GM20431 (cell line): ENCODE measurements around the gene EIPR1.
"Not testable (repeated sequence)": the region's sequence is repeated elsewhere in the genome, so short reads cannot be mapped to it uniquely, and the experiment has no call there.

Source experiments
- in situ Hi-C: fragments of 300-500 bp; cut with MseI, MboI; formaldehyde crosslinking; loops from one replicate; pipeline ENCODE4 v1.15.0; 2020; ENCODE audit warnings: low sequenced_read_pairs; ENCODE audit not compliant: unreplicated experiment

The EIPR1 gene

DNA sequence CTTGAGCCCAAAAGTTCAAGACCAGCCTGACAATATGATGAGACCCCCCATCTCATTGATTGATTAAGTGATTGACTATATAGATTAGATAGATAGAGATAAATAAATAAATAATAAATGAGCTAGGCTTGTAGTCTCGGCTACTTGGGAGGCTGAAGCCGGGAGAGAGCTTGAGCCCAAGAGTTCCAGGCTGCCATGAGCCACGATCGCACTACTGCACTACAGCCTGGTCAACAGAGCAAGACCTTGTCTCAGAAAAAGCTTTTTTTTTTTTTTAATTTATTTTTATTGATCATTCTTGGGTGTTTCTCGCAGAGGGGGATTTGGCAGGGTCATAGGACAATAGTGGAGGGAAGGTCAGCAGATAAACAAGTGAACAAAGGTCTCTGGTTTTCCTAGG lies 12.4 kb downstream of the EIPR1 start:
- in situ Hi-C loops, result no loop called here

- in situ Hi-C loops, result no loop called here
Measured at GRCh38 chr2:3361518-3362389, 15.9 kb downstream of the EIPR1 start.

DNA sequence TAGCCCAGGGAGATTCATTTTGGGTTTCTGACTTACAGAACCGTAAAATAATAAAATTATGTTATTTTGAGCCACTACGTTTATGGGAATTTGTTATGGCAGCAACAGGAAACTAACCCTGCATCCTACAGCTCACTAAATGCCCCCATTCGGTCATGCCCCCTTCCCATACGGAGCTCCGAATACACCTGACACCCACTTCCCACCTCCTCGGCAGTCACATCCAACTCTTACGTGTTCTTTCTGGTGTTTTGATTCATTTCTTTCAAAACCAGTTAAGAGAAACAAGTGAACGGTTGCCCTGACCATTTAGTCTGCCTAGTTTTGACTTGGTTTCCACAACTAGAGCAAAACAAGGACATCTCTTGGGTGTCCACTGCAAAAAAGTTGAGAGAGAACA lies 19.7 kb downstream of the EIPR1 start:
- in situ Hi-C loops, result no loop called here

GRCh38 chr2:3357446-3357845 lies 20.2 kb downstream of the EIPR1 start:
- in situ Hi-C loops, result not testable (repeated sequence)

GRCh38 chr2:3356799-3357198 lies 20.8 kb downstream of the EIPR1 start:
- in situ Hi-C loops, result no loop called here

DNA sequence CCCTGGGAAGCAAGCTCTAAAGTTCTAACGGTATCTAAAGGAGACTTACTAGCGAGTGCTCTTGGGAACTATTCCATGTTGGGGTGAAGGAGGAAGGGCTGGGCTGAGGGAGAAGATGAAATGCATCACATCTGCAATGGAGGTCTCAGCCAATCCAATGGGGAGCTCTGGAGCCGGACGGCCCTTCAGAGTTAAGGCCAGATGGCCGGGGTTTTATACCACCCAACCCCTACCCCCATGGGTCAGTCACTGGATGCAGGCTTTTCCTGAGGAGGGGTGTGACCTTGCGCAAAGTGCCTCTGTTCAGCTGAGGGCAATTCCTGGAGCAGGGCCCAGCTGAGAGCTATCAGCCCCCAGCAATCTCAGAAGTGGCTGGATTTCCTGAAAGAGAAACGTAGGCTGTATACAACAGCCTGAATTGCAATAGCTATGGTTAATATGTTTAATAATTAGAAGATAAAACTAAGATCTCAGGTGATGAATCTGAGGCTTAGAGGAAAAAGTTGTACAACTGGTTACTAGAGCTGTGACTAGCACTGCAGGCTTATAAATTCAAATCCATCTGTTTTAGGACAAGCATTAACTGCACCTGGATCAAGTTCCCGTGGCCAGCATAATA lies 21.6 kb downstream of the EIPR1 start:
- in situ Hi-C loops, result no loop called here

DNA sequence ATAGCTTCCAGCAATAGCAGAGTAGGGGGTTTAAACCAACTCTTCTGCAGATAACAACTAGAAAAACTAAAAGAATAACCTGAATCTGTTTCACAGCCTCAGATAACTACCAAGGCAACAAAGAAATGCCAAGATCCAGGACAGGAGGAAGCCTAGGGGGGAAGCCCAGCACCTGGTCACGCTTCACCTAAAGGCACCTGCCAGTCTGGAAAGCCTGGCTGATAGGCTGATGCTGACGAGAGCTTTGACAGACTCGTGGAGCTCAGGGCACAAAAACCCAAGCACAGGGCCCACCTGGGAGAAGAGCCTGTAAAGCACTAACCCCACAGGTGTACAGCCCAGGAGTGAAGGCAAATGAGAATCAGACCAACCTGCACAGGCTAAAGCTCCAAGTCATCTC lies 22.6 kb downstream of the EIPR1 start:
- in situ Hi-C loops, result no loop called here

DNA sequence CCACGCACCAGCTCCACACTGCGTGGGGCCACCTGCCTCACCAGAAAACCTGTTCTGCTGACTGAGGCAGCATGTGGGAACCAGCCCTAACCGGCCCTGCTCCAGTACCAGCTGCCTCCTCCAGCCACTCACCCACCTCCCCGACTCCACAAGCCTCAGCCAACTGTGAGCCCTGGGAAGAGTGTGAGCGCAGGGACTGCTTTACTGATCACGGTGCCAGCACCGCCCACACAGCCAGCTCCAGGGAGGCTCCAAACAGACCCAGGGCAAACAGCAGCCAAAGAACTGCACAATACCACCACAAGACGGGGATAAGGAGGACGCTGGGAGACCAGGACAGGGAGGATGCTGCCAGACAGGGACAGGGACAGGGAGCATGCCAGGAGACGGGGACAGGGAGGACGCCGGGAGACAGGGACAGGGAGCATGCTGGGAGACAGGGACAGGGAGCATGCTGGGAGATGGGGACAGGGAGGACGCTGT lies 28.4 kb downstream of the EIPR1 start:
- in situ Hi-C loops, result no loop called here

DNA sequence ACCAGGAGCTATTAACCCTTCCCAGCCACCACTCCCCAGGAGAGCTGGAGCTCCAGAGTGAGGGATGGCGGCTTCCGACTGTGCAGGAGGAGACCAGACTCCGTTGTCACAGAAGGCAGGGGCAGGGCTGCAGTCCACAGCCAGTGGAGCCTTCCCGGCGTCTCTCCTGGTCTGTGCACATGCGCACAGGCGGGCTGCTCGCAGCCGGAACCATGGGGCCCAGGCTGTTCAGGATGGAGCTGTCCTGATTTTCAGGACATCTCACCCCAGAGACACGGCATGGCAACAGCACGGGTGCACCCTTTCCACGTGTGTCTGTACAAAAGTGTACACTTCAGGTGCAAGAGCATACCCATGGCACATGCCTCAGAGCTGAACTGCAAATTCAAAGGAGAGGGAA lies 28.9 kb downstream of the EIPR1 start:
- in situ Hi-C loops, result no loop called here

DNA sequence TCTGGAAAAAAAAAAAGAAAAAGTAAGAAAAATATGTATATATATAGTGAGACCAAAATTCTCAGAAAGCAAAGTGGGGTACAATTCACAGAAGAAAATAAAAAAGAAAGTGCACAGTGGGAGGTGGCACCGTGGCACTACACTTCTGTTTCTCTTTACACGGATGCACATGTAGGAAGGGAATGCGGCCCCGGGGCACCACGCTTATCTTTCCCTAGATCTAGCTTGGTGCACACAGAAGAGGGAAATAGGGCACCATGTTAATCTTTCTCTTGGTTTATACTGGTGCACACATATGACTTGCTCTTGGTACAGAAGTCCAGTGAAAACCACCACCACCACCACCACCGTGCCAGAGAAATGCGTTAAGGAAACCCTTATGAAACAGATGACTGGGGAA lies 32.0 kb downstream of the EIPR1 start:
- in situ Hi-C loops, result no loop called here

DNA sequence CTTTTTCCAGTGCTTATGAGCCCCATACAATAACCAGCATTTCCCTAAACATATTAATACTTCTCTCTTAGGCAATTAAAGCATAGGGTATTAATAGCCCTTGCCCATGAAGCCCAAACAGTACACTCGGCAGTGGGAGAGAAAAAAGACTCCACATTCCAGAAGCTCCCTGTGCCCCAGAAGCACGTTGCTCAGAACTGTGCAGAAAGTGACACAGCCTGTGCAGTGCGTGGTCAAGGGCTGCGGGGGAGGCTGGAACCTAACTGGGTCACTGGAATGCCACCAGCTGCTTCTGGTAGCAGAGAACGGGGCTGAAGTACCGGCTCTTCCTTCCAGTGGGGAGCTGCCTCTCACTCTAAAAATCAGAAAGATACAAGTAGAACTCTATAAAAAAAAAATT lies 32.7 kb downstream of the EIPR1 start:
- in situ Hi-C loops, result no loop called here

DNA sequence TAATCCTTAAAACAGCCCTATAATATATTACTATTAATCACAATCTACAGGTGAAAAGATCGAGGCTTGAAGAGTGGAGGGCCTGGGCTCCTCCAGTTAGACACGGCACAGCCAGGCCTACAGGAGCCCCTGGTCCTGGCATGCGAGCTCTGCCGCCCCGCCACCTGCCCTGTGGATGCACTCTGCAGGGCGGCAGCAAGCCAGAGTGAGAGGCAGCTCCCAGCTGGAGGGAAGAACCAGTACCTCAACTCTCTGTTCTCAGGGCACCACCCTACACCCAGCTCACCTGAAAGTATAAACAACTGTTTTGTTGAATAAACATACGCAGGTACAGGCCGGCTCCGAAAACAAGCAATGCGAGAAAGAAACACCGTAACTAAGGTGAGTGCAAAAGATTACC lies 34.6 kb downstream of the EIPR1 start:
- in situ Hi-C loops, result no loop called here

GRCh38 chr2:3342324-3342723 lies 35.3 kb downstream of the EIPR1 start:
- in situ Hi-C loops, result no loop called here

GRCh38 chr2:3341336-3341735 lies 36.3 kb downstream of the EIPR1 start:
- in situ Hi-C loops, result no loop called here

DNA sequence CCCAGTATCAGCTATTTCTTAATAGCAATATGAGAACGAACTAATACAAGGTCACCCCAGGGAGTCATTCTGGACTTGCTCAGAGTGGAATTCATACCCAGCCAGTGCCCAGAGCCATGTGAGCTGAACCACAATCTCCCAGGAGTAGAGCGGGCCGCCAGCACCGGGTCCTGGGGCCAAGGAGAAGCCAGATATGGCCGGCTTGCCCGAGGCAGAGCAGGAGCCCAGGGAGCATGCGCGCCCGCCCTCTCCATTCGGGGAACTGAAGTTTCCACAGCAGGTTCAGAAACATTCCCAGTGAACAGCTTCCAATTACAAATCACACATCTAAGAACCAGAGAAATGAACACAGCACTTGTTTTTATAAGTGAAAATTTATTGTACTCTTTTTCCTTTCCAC lies 37.5 kb downstream of the EIPR1 start:
- in situ Hi-C loops, result no loop called here

- in situ Hi-C loops, result no loop called here
Measured at GRCh38 chr2:3338340-3338739, 39.3 kb downstream of the EIPR1 start.

- in situ Hi-C loops, result no loop called here
Measured at GRCh38 chr2:3336844-3337243, 40.8 kb downstream of the EIPR1 start.

DNA sequence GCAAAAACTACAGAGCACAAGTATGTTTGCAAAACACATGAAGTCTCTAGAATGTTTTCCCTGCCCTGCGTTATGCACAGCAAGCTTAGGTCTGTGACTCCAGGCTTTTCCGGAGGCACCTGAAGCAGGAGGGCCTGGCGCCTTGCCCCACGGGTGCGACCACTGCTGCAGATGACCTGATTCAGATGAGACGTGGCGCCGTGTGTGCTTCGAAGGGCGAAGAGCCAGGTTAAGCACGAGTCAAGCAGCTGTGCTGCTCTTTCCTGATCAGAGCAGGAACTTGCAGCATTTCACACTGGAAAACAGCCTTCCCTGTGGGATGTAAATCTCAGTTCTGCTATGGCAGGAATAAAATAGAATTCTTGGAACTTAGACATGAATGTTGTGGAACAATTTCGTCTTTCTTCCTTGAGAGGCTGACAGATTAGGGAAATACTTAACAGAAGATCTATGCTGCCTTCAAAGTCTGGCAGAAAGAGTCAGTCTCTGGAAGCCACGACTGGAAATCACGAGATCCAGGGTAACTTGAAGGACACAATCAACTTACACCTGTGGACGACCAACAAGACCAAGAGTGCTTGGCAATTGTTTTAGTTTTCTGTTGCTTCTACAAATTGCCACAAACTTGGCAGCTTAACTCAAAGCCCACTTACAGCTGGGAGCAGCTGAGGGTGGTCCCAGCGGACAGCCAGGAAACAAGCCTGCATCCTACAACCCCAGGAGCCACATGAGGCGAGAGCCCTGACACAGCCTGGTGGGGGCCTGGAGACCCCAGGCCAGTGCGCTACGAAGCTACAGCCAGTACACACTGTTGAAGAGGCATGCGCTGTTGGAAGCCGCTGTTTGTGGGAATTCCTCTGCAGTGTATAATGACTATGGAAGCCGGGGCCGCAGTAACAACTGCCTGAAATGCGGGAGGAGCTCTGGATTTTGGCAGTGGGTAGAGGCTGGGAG lies 42.9 kb downstream of the EIPR1 start:
- in situ Hi-C loops, result no loop called here

DNA sequence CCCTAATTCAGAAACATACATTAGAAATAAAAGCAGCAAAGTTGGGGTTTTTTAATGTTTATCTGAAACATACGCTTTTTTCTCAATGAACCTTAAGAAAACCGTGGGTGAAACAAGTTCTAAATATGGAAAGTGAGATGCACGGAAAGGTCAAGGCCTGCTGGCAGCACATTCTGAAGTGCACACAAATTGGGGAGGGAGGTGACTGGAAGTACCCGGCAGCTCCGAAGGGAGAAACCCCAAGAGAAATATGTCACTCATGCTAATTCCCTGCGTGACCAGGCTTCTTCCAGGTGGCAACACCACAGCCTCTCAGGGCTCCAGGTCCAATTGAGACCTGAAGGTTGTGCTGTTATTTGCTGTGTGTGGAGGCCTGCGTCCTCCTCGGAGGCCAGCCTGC lies 45.5 kb downstream of the EIPR1 start:
- in situ Hi-C loops, result no loop called here

DNA sequence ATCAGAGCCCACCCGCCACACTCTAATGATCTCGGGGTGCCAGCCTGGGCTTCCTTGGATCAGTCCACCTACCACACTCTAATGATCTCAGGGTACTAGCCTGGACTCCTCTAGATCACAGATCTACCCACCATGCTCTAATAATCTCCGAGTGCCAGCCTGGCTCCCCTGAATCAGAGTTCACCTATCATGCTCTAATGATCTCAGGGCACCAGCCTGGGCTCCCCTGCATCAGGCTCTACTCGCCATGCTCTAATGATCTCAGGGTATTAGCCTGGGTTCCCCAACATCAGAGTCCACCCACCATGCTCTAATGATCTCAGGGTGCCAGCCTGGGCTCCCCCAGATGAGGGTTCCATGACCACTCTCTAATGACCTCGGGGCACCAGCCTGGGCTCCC lies 48.1 kb downstream of the EIPR1 start:
- in situ Hi-C loops, result no loop called here

- in situ Hi-C loops, result no loop called here
Measured at GRCh38 chr2:3326871-3327270, 50.7 kb downstream of the EIPR1 start.
